Neural cell (in vitro differentiated cells): ENCODE results near the gene TM9SF3.

Experiments
- CTCF ChIP-seq: fragments of 450-650 bp; IDR thresholded peaks from 2 replicates; pipeline ENCODE4 v1.5.1; 2014; ENCODE audit warnings: antibody characterized with exemption, mild to moderate bottlenecking, moderate library complexity; ENCODE audit not compliant: poor library complexity, severe bottlenecking
- MXI1 ChIP-seq: fragments of 450-650 bp; conservative IDR thresholded peaks from 2 replicates; pipeline ENCODE4 v1.6.1; 2014; ENCODE audit warnings: antibody characterized with exemption, mild to moderate bottlenecking; ENCODE audit not compliant: poor library complexity, severe bottlenecking
- REST ChIP-seq: IDR thresholded peaks from 2 replicates; pipeline ENCODE4 v1.6.1; 2012; ENCODE audit warnings: borderline replicate concordance
- TAF1 ChIP-seq: IDR thresholded peaks from 2 replicates; pipeline ENCODE4 v1.6.1; 2012; ENCODE audit warnings: low read depth

- TF ChIP-seq CTCF: no peak
- TF ChIP-seq MXI1: no peak
- no peak for TF ChIP-seq REST
- TF ChIP-seq TAF1: no peak
Measured at GRCh38 chr10:96618653-96619052, 31.8 kb upstream of the TM9SF3 start.
